Ascending aorta (tissue), 2 donors: ENCODE data around the gene TMEM101. TPM values are rescaled to one million over a fixed set of nuclear protein-coding genes. Genes with fewer than 3 reads are reported as not detected.
"Not testable (repeated sequence)": the region's sequence is repeated elsewhere in the genome, so short reads cannot be mapped to it uniquely, and the experiment has no call there.

Experiments
- DNase-seq, 2 donors: peaks; one replicate each; pipeline ENCODE4 v3.0.0-alpha.2; 2019; ENCODE audit warnings: low spot score in 2 of 2
- H3K27ac ChIP-seq, 2 donors: fragments of 200-600 bp; sonication (generic); one replicate each; pipeline ENCODE4 v1.5.1; 2016 to 2017; ENCODE audit warnings: mild to moderate bottlenecking in 1 of 2
- H3K27me3 ChIP-seq: fragments of 200-600 bp; sonication (generic); one replicate; pipeline ENCODE4 v1.5.1; 2017
- H3K36me3 ChIP-seq, 2 donors: fragments of 200-600 bp; sonication (generic); one replicate each; pipeline ENCODE4 v1.5.1; 2016
- H3K4me1 ChIP-seq, 2 donors: fragments of 200-600 bp; sonication (generic); one replicate each; pipeline ENCODE4 v1.5.1; 2016 to 2017; ENCODE audit warnings: mild to moderate bottlenecking in 1 of 2
- H3K4me3 ChIP-seq, 2 donors: fragments of 200-600 bp; sonication (generic); one replicate each; pipeline ENCODE4 v1.5.1; 2016 to 2017; ENCODE audit warnings: mild to moderate bottlenecking in 1 of 2
- H3K9me3 ChIP-seq, 2 donors: fragments of 200-600 bp; sonication (generic); one replicate each; pipeline ENCODE4 v1.5.1; 2016
- CTCF ChIP-seq, 3 experiments: fragments of 200-600 bp in 2 of 3; fragments of 450-650 bp in 1 of 3; sonication (generic) in 2 of 3; IDR thresholded peaks; one replicate each; pipeline ENCODE4 v1.5.1; 2016 to 2019; ENCODE audit warnings: antibody characterized with exemption in 3 of 3, mild to moderate bottlenecking in 1 of 3, moderate library complexity in 1 of 3
- intact Hi-C: fragments of 100-400 bp; cut with DNase I; formaldehyde crosslinking; loops from one replicate; pipeline ENCODE4 v1.15.1; 2023
- total RNA-seq: library from RNA; depleted of rRNA; stranded (reverse); fragments of >200 nt; gene quantifications from one replicate; pipeline ENCODE4 v1.1.0, GENCODE V29; 2016

TMEM101 gene
- total RNA-seq, 1 donor from 2014 or later: 11.0 TPM

- no peaks in the 10 kb centered on the region for H3K4me1 ChIP-seq
- no peaks in the 10 kb centered on the region for H3K9me3 ChIP-seq
- DNase-seq: no peak
- H3K4me3 ChIP-seq: no peak overlapping the region
- H3K36me3 ChIP-seq: no peaks in the 10 kb centered on the region
- intact Hi-C loops: no loop called here
- TF ChIP-seq CTCF (IDR thresholded peaks at IDR 0.05): no peak
- H3K27me3 ChIP-seq: no peaks in the 10 kb centered on the region
- no peak overlapping the region for H3K27ac ChIP-seq
Observed at GRCh38 chr17:44023545-44024270, 8.9 kb upstream of the TMEM101 start.

- Histone ChIP-seq H3K4me3 (no peak overlapping the region), H3K27ac (no peak overlapping the region), H3K27me3 (no peaks in the 10 kb centered on the region), H3K36me3 (no peaks in the 10 kb centered on the region), H3K4me1 (no peaks in the 10 kb centered on the region), H3K9me3 (no peaks in the 10 kb centered on the region)
- TF ChIP-seq CTCF (IDR thresholded peaks at IDR 0.05): no peak
- DNase-seq: no peak
- intact Hi-C loops: no loop called here
Observed at GRCh38 chr17:44022246-44022645, 7.5 kb upstream of the TMEM101 start.

GRCh38 chr17:44021227-44021626 lies 6.5 kb upstream of the TMEM101 start:
- H3K4me1 ChIP-seq, H3K36me3 ChIP-seq, H3K9me3 ChIP-seq, DNase-seq, H3K27ac ChIP-seq, H3K4me3 ChIP-seq, intact Hi-C loops, H3K27me3 ChIP-seq: not testable (repeated sequence)

- intact Hi-C loops: loop anchor here (2.0 to 10.0 kb wide), 2 partner anchors 53 to 529 kb away; partner anchors contain the start of genes DHX8 and LSM12
- no peak overlapping the region for H3K27ac ChIP-seq
- no peak for TF ChIP-seq CTCF (IDR thresholded peaks at IDR 0.05)
Observed at GRCh38 chr17:44014133-44014436, 678 bp downstream of the TMEM101 start.

GRCh38 chr17:44012874-44013273 lies 1.9 kb downstream of the TMEM101 start:
- TF ChIP-seq CTCF (IDR thresholded peaks at IDR 0.05): no peak
- intact Hi-C loops: loop anchor here (10.0 kb wide), 1 partner anchor 528 kb away; the partner anchor contains the start of gene DHX8
- Histone ChIP-seq H3K27ac (no peak overlapping the region), H3K9me3 (no peaks in the 10 kb centered on the region), H3K36me3 (peaks cover 0 to 8% of the 10 kb centered on the region in 2 donors), H3K4me1 (peaks cover 7 to 15% of the 10 kb centered on the region in 2 donors), H3K27me3 (no peaks in the 10 kb centered on the region), H3K4me3 (no peak overlapping the region)
- no peak for DNase-seq

More at GRCh38 chr17:44014133-44014436, 678 bp downstream of the TMEM101 start:
- peaks cover 0 to 8% of the 10 kb centered on the region in 2 donors for H3K36me3 ChIP-seq
- no peaks in the 10 kb centered on the region for H3K27me3 ChIP-seq
- no peak for DNase-seq
- peaks cover 7 to 13% of the 10 kb centered on the region in 2 donors for H3K4me1 ChIP-seq
- H3K9me3 ChIP-seq: no peaks in the 10 kb centered on the region
- H3K4me3 ChIP-seq: peak overlapping the region; percentile 73 to 83

- Histone ChIP-seq H3K36me3 (peaks cover 0 to 8% of the 10 kb centered on the region in 2 donors), H3K27me3 (no peaks in the 10 kb centered on the region), H3K27ac (no peak overlapping the region), H3K9me3 (no peaks in the 10 kb centered on the region), H3K4me1 (peaks cover 7 to 20% of the 10 kb centered on the region in 2 donors), H3K4me3 (no peak overlapping the region)
- no peak for DNase-seq
- no peak for TF ChIP-seq CTCF (IDR thresholded peaks at IDR 0.05)
- intact Hi-C loops: loop anchor here (10.0 kb wide), 1 partner anchor 528 kb away; the partner anchor contains the start of gene DHX8
Observed at GRCh38 chr17:44012391-44012790, 2.4 kb downstream of the TMEM101 start.
